Suprapubic skin (tissue), 4 donors: Measurements from ENCODE around the gene PGAM5.

ENCODE experiments used
- CTCF ChIP-seq, 2 donors: fragments of 200-600 bp in 1 of 2; fragments of 450-650 bp in 1 of 2; sonication (generic) in 1 of 2; IDR thresholded peaks; one replicate each; pipeline ENCODE4 v1.5.1; 2016 to 2019; ENCODE audit warnings: antibody characterized with exemption in 2 of 2, mild to moderate bottlenecking in 1 of 2, moderate library complexity in 1 of 2
- POLR2A ChIP-seq, 2 donors: fragments of 450-650 bp; IDR thresholded peaks; one replicate each; pipeline ENCODE4 v1.6.1; 2017; ENCODE audit warnings: antibody characterized with exemption in 2 of 2, mild to moderate bottlenecking in 2 of 2, moderate library complexity in 2 of 2
- POLR2AphosphoS5 ChIP-seq, 3 donors: sonication (generic); formaldehyde crosslinking; IDR thresholded peaks; one replicate each; pipeline ENCODE4 v1.6.1; 2017; ENCODE audit warnings: antibody characterized with exemption in 3 of 3

GRCh38 chr12:132746613-132747012 is 36.0 kb downstream of the PGAM5 start:
- TF ChIP-seq POLR2A (IDR thresholded peaks at IDR 0.05) (no peak), CTCF (IDR thresholded peaks at IDR 0.05) (no peak), POLR2AphosphoS5 (IDR thresholded peaks at IDR 0.05) (no peak)
